ENCODE results near the gene RACGAP1. TPM values are rescaled to one million over a fixed set of nuclear protein-coding genes. Genes with fewer than 3 reads are reported as not detected.
"Not testable (repeated sequence)": the region's sequence is repeated elsewhere in the genome, so short reads cannot be mapped to it uniquely, and the experiment has no call there.

The RACGAP1 gene
- total RNA-seq, 3 donors from 2014 or later: 22.6 to 26.0 (median 25.6) TPM

DNA sequence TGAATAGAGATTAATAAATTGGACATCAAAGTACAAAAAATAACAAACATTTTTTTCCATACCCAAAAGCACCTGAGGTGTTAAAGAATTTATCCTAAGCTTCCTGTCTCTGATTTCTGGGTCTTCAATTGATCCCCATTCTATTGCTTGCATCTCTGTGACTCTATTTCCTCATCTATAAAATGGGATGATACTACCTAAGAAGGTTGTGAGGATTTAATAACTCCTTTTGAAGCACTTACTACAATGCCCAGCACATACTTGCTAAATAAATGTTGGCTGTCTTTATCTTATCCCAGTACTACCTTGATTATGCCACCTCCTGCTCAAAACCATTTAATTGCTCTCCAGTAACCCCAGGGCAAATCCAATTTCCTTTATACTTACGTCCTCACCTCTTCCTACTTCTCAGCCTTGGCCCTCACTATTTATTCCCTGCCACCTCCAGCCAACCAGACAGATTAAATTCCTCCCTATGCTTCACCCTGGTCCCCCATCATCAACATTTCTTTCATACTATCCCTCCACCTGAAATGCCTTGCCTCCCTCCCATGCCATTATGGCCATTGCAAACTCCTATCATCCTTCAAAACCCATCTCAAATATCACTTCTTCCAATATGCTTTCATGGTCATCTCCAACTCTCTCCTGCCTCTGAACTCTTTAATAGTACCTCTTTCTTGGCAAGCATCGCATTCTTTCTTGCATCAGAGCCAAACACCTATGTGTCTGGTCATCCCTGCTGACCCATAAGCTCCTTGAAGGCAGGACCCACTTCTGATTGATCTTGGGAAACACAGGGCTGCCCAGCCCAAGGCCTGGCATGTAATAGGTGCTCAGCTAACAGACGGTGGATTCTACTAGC lies 24.2 kb upstream of the RACGAP1 start:
- Mint-ChIP-seq H3K4me1 (ENCODE audit: low read depth) (peaks cover 2% of the 10 kb centered on the region), H3K36me3 (ENCODE audit: insufficient read depth) (no peaks in the 10 kb centered on the region), H3K27me3 (ENCODE audit: low read depth) (peaks cover 42% of the 10 kb centered on the region), H3K9me3 (no peaks in the 10 kb centered on the region), H3K4me3 (no peak overlapping the region)
- ATAC-seq (no peak), DNase-seq (no peak)

DNA sequence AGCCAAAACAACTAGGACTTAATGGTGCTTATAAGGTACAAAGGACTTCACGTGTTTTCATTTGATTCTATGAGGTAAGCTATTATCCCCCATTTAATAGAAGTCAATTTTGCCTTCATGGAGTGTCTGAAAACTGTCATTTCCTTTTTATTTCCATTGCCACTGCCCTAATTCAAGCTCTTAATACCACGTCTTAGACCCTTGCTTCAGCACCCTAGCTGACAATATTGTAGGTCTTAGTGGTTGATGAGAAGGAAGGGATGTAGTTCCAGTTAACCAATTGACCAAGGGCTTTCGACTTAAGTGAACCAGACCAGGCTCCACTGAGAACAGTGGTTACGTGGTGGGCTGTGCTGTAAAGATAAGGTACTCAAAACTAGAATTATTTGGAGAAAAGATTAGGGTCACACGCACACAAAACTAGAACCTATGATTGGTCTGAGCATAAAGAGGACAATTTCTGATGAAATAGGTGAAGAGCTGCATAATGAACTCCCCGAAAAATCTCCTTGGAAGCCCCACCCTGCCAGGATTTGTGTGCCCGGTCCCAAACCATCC lies 22.5 kb upstream of the RACGAP1 start:
- peaks cover 36% of the 10 kb centered on the region for H3K27me3 Mint-ChIP-seq (ENCODE audit: low read depth)
- no peaks in the 10 kb centered on the region for H3K9me3 Mint-ChIP-seq
- DNase-seq (no peak), ATAC-seq (no peak)
- peaks cover 2% of the 10 kb centered on the region for H3K4me1 Mint-ChIP-seq (ENCODE audit: low read depth)
- H3K4me3 Mint-ChIP-seq: no peak overlapping the region
- H3K36me3 Mint-ChIP-seq (ENCODE audit: insufficient read depth): no peaks in the 10 kb centered on the region

DNA sequence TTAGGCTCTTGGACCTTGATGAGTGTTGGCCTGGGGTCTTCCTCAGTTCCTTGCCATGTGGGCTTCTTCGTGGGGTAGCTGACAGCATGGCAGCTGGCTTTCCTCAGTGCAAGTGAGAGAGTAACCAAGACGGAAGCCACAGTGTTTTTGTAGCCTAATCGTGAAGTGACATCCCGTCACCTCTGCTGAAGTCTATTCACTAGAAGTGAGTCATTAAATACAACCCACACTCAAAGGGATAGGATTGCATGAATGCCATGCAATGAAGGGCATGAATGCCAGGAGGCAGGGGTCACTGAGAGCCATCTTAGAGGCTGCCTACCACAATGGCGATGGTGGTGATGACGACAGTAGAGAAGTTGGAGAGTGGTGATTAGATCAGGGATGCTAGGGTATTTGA lies 18.6 kb upstream of the RACGAP1 start:
- no peaks in the 10 kb centered on the region for H3K36me3 Mint-ChIP-seq (ENCODE audit: insufficient read depth)
- DNase-seq: no peak
- H3K4me3 Mint-ChIP-seq: no peak overlapping the region
- no peaks in the 10 kb centered on the region for H3K4me1 Mint-ChIP-seq (ENCODE audit: low read depth)
- peak; percentile 39 to 62 for ATAC-seq
- no peaks in the 10 kb centered on the region for H3K9me3 Mint-ChIP-seq
- H3K27me3 Mint-ChIP-seq (ENCODE audit: low read depth): peaks cover 7% of the 10 kb centered on the region

DNA sequence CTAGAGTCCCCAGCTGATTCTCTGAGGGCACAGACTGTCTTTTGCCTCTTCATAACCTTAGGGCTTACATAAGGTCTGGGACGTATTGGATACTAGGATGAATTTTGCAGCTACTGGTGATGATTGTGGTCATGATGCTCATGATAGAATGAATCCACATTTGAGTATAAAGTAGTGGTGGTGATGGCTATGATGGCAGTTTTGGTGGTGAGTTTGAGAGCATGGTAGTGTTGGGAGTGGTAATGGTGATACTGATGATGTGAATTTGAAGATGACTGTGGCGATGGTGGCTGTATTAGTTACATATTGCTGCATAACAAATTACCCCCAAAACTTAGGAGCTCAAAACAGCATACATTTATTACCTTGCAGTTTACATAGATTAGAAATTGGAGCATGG lies 18.0 kb upstream of the RACGAP1 start:
- Mint-ChIP-seq H3K9me3 (no peaks in the 10 kb centered on the region), H3K4me1 (ENCODE audit: low read depth) (no peaks in the 10 kb centered on the region), H3K4me3 (no peak overlapping the region), H3K36me3 (ENCODE audit: insufficient read depth) (no peaks in the 10 kb centered on the region), H3K27me3 (ENCODE audit: low read depth) (peaks cover 2% of the 10 kb centered on the region)
- DNase-seq (no peak), ATAC-seq (peak; percentile 19 to 24)

DNA sequence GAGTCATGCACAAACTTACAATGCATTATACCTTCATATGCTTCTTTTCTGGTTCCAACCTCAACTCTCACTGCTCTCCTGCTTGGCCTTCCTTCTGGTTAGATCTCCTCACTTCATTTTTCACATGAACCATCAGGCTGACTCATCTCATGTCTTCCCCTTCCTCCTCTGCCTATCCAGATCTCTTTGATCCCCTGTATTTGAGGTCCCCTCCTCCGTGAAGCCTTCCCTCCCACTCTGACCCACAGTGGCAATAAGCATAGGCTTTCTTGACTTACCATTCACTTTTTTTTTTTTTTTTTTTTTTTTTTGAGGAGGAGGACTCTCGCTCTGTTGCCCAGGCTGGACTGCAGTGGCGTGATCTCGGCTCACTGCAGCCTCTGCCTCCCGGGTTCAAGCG lies 17.4 kb upstream of the RACGAP1 start:
- Mint-ChIP-seq H3K4me3 (no peak overlapping the region), H3K4me1 (ENCODE audit: low read depth) (no peaks in the 10 kb centered on the region), H3K36me3 (ENCODE audit: insufficient read depth) (no peaks in the 10 kb centered on the region), H3K9me3 (no peaks in the 10 kb centered on the region), H3K27me3 (ENCODE audit: low read depth) (peaks cover 2% of the 10 kb centered on the region)
- DNase-seq: no peak
- peak; percentile 28 to 53 for ATAC-seq

DNA sequence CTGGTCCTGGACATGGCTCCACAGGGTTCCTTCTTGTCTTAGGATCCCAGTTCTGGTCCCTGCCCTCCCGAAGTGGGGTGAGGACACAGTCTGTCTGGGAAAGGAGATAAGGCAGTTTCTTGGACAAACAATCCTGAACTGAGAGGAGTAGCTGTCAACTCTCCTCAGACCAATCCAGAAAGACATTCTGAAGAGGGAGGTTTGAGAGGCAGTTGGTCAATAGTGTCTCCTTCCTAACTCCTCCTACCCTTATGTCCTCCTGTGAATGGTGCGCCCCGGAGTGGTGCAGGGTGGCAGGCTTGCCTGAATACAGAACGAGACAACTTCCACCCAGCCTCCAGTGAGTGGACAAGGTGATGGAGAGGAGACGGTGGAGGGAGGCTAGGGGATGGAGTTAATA lies 16.7 kb upstream of the RACGAP1 start:
- ATAC-seq (no peak), DNase-seq (no peak)
- Mint-ChIP-seq H3K4me1 (ENCODE audit: low read depth) (no peaks in the 10 kb centered on the region), H3K4me3 (no peak overlapping the region), H3K27me3 (ENCODE audit: low read depth) (peaks cover 2% of the 10 kb centered on the region), H3K9me3 (no peaks in the 10 kb centered on the region), H3K36me3 (ENCODE audit: insufficient read depth) (no peaks in the 10 kb centered on the region)

DNA sequence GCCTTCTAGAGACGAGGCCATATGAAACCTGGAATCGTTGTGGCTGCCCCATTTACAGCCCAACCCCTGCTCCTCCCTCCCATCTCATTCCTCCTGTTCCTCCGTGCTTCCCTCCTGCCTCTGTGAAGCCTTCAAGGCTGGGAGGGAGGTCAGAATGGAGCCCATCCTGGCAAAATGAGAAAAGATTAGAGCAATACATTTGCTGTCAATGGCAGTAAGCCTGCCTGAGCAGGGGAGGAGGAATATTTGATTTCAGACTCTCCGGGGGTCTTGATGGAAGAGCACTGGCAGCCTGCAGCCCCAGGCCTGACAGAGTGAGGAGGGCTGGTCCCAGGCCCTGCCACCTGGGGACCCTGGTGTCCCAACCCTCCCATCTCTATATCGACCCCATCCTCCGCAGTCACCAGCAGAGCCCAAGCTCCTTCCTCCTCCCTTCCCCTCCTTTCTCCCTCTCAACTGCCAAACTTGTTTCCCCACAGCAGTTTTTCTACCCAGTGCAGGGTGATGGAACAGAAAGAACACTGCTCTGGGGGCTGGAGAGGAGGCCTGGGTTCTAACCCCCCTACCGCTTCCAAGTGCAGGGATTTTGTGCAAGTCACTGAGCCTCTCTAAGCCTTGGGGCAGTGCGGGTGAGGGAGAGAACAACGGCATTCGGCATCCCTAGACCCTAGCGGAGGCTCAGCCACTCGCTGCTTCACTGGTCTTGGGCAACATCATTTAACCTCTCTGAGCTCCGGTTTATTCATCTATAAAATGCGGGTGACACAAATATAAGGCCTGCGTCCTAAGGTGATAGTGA lies 16.0 kb upstream of the RACGAP1 start:
- ATAC-seq (no peak), DNase-seq (no peak)
- H3K4me1 Mint-ChIP-seq (ENCODE audit: low read depth): no peaks in the 10 kb centered on the region
- H3K36me3 Mint-ChIP-seq (ENCODE audit: insufficient read depth): no peaks in the 10 kb centered on the region
- H3K27me3 Mint-ChIP-seq (ENCODE audit: low read depth): peaks cover 2% of the 10 kb centered on the region
- H3K9me3 Mint-ChIP-seq: no peaks in the 10 kb centered on the region
- H3K4me3 Mint-ChIP-seq: no peak overlapping the region

DNA sequence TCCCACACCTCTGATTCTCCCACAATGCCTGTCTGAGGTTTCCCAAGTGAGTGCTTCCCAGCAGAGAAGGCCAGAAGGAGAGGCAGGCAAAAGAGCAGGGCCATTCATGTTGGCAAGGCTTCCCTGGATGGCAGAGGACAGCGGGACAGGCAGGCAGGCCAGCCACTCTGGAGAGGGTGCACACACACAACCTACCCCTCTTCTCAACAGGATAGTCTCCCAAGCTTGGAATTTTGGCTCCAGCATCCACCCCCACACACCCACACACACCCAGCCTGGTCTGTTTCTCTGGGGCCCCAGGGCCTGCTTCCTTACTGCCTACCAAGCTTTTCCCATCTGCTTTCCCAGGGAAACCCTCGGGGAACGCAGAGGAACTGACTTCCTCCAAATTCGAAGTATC lies 15.4 kb upstream of the RACGAP1 start:
- ATAC-seq: no peak
- no peak overlapping the region for H3K4me3 Mint-ChIP-seq
- peaks cover 3% of the 10 kb centered on the region for H3K27me3 Mint-ChIP-seq (ENCODE audit: low read depth)
- H3K36me3 Mint-ChIP-seq (ENCODE audit: insufficient read depth): no peaks in the 10 kb centered on the region
- H3K9me3 Mint-ChIP-seq: no peaks in the 10 kb centered on the region
- H3K4me1 Mint-ChIP-seq (ENCODE audit: low read depth): no peaks in the 10 kb centered on the region
- no peak for DNase-seq

DNA sequence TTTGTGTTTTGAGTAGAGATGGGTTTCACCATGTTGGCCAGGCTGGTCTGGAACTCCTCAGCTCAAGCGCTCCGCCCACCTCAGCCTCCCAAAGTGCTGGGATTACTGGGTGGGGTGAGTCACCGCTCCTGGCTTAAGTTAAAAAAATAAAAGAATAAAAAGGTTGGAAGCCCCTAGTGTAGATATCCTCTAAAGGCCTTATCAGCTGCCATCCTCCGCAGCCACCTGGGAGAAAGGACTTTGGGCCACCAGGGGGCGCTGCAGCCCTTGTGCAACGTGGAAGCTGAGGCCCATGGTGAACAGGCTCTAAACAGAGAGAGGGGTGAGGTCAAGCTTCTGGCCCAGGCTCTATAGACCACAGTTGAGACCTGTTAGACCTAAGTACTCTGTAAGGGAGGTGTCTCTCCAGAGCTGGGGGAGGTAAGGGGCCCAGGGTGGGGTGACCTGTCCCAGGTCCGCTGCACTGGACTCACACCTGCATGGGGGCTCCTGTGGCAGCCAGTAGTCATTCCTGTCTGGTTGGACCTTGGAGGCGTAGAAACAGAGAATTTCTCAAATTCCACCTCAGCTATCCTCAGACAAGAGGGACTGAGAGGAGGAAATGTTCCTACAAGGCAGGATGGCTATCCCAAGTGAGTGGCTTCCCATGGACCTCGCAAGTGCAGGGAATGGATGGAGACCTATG lies 14.0 kb upstream of the RACGAP1 start:
- ATAC-seq (peak; percentile 75 to 80), DNase-seq (peak; percentile 88)
- Mint-ChIP-seq H3K27me3 (ENCODE audit: low read depth) (peaks cover 9% of the 10 kb centered on the region), H3K4me1 (ENCODE audit: low read depth) (no peaks in the 10 kb centered on the region), H3K36me3 (ENCODE audit: insufficient read depth) (no peaks in the 10 kb centered on the region), H3K9me3 (no peaks in the 10 kb centered on the region), H3K4me3 (no peak overlapping the region)

DNA sequence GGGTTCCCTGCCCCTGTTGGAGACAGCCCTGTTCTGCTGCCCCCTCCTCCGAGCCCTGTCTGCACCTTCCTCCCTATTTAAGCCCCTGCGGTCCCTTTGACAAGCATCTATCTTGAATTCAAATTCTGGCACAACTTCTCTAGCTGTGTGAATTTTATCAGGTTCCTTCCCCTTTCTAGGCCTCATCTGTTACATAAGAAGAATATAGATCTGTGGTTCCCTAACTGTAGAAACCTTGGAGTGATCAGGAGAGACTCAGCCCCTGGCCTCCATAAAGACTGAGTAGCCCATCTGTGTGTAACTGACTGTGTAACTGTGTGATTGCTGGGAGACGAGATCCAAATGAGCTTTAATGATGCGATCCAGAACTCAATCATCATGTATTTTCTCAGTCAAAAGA lies 13.0 kb upstream of the RACGAP1 start:
- DNase-seq (no peak), ATAC-seq (no peak)
- H3K27me3 Mint-ChIP-seq (ENCODE audit: low read depth): peaks cover 13% of the 10 kb centered on the region
- no peaks in the 10 kb centered on the region for H3K36me3 Mint-ChIP-seq (ENCODE audit: insufficient read depth)
- no peaks in the 10 kb centered on the region for H3K9me3 Mint-ChIP-seq
- no peaks in the 10 kb centered on the region for H3K4me1 Mint-ChIP-seq (ENCODE audit: low read depth)
- H3K4me3 Mint-ChIP-seq: no peak overlapping the region

DNA sequence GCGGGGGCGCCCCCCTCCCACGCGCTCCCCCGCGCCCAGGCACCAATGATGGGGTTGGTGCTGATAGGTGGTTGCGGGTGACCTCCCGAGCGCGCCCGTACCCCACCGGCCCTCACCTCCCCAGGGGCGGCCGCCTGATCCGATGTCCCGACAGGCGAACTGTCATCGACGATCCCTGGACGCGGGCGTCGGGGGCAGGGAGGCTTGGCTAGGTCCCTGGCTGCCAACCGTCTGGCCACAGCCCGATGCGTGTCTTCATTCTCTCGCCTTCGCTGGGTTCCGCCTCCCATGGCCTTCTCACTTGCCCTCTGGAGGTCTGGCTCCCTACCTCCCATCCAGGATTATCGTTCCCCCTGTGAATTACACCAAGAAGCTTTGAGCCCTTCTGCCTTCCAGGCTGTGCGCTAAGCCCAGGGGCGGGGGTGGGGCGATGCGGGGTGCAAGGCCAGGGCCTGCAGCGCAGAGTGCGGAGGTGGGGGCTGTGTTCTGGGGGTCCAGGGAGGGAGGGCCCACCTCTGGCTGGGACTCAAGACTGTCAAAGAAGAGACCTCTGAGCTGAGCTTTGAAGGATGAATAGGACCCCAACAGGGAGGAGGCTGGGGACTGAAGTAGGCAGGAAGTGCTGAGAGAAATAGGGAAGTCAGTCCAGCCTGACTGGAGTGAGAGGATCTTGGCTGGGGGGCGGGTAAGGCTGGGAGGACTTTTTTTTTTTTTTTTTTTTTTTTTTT lies 7.7 kb upstream of the RACGAP1 start:
- H3K36me3 Mint-ChIP-seq (ENCODE audit: insufficient read depth): no peaks in the 10 kb centered on the region
- H3K4me1 Mint-ChIP-seq (ENCODE audit: low read depth): no peaks in the 10 kb centered on the region
- H3K4me3 Mint-ChIP-seq: no peak overlapping the region
- H3K27me3 Mint-ChIP-seq (ENCODE audit: low read depth): peaks cover 25% of the 10 kb centered on the region
- DNase-seq (no peak), ATAC-seq (peak; percentile 28 to 40)
- no peaks in the 10 kb centered on the region for H3K9me3 Mint-ChIP-seq

DNA sequence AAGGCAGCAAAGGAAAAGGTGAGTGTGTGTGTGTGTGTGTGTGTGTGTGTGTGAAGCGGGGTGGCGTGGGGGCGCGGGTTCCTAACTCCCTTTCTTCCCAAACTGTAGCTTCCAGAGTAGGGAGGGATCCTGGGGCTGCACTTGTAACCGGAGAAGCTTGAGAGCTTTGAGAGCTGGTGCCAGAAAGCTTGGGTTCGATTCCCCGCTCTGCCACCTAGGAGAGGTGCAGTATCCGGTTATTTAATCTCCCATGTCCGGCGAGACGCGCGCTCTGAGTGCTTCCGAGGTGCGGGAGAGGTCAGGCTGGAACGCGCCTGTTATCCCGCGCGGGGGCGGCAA lies 7.2 kb upstream of the RACGAP1 start:
- H3K4me1 Mint-ChIP-seq (ENCODE audit: low read depth): no peaks in the 10 kb centered on the region
- ATAC-seq (no peak), DNase-seq (no peak)
- H3K4me3 Mint-ChIP-seq: no peak overlapping the region
- H3K9me3 Mint-ChIP-seq: no peaks in the 10 kb centered on the region
- peaks cover 25% of the 10 kb centered on the region for H3K27me3 Mint-ChIP-seq (ENCODE audit: low read depth)
- no peaks in the 10 kb centered on the region for H3K36me3 Mint-ChIP-seq (ENCODE audit: insufficient read depth)

DNA sequence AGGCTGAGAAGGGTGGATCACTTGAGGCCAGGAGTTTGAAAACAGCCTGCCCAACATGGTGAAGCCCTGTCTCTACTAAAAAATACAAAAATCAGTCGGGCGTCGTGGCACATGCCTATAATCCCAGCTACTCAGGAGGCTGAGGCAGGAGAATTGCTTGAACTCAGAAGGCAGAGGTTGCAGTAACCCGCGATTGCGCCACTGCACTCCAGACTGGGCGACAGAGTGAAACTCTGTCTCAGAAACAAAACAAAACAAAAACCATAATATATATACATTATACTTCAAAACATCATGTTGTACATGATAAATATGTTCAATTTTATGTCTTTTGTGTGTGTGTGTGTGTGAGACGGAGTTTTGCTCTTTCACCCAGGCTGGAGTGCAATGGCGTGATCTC lies 5.2 kb upstream of the RACGAP1 start:
- H3K9me3 Mint-ChIP-seq; H3K36me3 Mint-ChIP-seq (ENCODE audit: insufficient read depth): not testable (repeated sequence)

DNA sequence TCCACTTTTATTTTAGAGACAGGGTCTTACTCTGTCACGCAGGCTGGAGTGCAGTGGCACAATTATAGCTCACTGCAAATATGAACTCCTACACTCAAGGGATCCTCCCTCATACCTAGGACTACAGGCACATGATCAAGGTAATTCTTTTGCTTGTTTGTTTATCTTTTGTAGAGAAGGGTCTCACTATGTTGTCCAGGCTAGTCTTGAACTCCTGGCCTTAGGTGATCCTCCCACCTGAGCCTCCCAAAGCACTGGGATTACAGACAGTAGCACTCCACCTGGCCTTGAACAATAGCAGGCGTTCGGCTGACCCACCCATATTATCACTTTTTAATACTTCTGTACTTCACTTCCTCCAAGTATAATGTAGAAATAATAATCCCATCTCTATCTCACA lies 1.4 kb upstream of the RACGAP1 start:
- DNase-seq (no peak), ATAC-seq (no peak)
- peaks cover 2% of the 10 kb centered on the region for H3K9me3 Mint-ChIP-seq
- peaks cover 17% of the 10 kb centered on the region for H3K4me1 Mint-ChIP-seq (ENCODE audit: low read depth)
- no peaks in the 10 kb centered on the region for H3K36me3 Mint-ChIP-seq (ENCODE audit: insufficient read depth)
- no peak overlapping the region for H3K4me3 Mint-ChIP-seq
- peaks cover 5% of the 10 kb centered on the region for H3K27me3 Mint-ChIP-seq (ENCODE audit: low read depth)

More for the DNA sequence above, 5.2 kb upstream of the RACGAP1 start:
- H3K4me1 Mint-ChIP-seq (ENCODE audit: low read depth); DNase-seq; H3K4me3 Mint-ChIP-seq; ATAC-seq: not testable (repeated sequence)
- peaks cover 21% of the 10 kb centered on the region for H3K27me3 Mint-ChIP-seq (ENCODE audit: low read depth)

All from activated T-cell treated with anti-CD3 and anti-CD28 coated beads, Interleukin-2, amount 50 U/mL, for 4 hours (primary cell).